Stimulated activated CD4-positive, alpha-beta T cell treated with anti-CD3 and anti-CD28 coated beads, Interleukin-12 subunit alpha, Interleukin-12 subunit beta, amount 100 ng/mL, for 24 hours (primary cell): ENCODE results near the gene ADAM19.

Source experiments
- DNase-seq, 2 experiments: peaks; one replicate each; pipeline ENCODE4 v3.0.0-alpha.2; 2020; ENCODE audit warnings: low read depth in 2 of 2

ADAM19 gene

GRCh38 chr5:157542282-157543000, 33.1 kb downstream of the ADAM19 start:
- DNase-seq = no peak

- DNase-seq = no peak
Observed at GRCh38 chr5:157541447-157542118, 34.0 kb downstream of the ADAM19 start.

DNA sequence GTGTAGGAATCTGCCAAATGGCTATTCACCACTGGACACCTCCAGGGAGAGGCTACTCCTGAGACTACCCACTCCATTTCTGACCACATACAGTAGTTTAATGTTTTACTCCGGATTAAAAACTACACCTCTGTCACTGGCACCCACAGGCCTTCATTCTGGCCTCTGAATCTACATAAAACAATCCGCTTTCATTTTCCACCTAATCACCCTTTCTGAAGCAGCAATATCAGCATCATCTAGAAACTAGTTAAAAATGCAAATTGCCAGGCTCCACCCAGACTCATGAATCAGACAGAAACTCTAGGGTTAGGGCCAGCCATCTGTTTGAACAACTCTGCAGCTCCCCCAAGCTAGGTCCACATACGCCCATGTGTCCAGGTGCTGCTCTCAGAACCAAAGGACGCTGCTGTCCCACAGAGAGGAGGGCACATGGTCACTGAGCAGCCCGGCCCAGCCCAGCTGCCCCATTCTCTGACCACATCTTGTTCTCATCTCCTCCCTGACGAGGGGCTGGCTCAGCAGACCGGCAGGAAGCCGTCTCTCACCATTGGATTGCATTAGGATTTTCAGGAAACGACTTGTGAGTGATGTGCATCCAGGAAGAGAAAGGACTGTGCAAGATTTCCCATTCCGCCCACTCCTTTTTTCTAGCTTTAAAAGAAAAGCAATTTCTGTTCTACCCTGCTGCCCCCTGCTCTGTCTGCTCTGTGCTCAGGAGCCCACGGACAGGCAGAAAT, 34.7 kb downstream of the ADAM19 start:
- peak in 1 of 2 experiments; percentile 41 for DNase-seq

GRCh38 chr5:157540124-157540523, 35.5 kb downstream of the ADAM19 start:
- no peak for DNase-seq

DNA sequence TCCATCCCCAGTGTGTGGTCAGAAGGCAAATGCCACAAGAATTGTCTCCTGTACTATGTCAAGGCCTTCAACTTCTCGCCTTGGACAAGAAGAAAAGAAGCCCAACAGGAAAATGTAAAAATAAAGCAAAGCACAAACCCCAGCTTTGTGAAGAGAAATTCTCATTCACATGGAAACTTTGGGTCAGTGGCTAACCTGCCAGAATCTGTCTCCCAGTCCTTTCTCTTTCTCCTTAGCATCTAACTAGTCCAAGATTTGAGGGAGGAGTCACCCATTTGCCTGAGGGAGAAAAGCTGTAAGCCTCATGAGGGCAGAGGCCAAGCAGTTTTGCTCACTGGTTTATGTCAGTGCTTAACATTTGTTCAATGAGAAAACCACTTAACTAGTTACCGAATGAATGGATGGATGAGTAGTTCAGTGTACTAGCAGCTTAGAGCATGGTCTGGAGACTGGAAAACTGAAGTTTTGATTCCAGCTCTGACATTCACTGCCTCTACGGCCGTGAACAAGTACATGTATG, 36.0 kb downstream of the ADAM19 start:
- DNase-seq = no peak

DNA sequence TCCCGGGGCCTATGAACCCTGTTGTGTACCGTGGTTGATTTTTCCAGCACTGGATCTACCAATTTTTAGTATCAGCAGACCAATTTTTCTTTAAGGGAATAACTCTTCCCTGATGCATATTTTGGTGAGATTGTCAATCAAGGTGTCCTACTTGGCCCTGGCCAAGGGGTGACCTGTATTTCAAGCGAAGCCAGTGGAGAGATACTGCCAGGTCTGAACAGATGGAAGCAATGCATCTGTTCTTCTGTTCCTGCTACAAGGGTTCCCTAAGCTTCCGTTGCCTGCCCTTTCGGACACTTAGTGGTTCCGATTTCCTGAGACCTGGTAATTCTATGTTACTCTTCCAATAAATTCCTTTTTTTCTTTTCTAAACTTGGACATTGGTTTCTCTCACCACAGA, 37.3 kb downstream of the ADAM19 start:
- no peak for DNase-seq

DNA sequence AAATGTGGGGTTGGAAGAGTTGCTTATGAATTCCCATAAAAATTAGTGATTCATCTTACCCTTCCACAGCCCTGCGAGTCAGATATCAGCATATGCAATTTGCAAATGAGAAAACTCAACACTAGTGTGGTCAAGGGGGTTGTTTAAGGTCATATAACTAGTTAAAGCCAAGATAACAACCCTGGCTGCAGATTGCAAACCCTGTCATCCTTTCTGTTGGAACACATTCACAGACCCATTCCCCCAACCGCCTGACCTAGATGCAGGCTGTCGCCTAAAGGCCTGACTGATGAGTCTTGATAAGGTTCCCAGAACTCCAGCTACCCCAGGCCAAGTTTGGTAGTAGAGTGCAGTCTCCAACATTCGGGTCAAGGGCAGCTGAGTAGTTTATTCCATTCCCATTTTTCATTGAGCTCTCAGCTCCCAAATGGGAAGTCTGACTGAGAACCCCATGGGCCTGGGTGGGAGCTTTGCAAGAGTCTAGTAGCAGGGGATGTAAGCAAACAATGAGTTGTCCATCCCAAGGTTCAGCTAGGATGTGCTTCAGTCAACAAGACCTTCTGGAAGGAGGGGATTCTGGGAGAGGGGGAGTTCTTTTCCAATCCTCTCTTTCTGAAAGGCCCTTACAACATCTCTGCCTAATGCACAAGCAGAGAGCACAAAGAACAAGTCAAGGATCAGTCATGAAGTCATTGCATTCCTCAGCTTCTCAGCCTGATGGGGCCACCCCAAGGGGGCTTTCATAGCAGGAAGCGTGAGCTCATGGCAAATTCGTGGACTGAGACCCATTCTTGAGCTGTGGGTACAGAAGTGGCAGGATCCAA, 40.3 kb downstream of the ADAM19 start:
- no peak for DNase-seq

DNA sequence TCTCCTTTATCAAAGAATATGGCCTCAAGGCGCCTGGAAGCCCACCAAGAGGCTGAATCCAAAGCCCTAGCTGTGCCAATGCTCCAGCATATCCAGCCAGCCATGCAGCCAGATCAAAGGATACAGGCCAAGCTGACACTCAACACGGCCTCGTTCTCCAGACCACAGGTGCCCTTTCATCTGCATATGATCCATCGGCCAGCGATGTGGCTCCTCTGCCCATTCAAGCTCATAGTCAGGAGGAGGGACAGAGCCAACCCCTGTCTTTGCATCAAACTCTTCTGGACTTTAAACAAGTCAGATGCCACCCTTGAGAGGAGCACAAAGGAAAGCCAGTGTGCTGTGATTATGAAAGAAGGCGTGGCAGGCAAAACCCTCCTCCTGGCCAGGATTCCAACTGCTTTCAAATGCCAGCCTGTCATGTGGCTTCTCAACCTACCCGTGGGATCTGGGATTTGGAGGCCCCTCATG, 42.5 kb downstream of the ADAM19 start:
- DNase-seq = no peak

DNA sequence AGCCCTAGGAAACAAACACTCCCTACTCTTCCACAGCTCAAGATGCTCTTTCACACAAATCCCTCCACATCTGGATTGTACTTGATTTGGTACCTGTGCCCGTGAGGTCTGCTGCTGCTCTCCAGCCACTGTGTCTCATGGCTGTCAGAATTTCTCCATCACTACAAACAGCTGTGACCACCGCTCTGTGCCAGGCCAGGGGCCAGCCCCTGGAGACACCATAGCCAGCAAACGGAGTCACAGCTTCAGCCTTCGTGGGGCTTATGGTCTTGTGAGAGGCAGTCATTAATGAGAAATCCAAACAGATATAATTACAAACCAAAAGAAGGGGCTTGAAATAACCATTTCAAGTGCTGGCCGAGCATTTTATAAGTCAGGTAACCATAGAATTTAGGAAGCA, 43.6 kb downstream of the ADAM19 start:
- no peak for DNase-seq

- DNase-seq = no peak
Observed at GRCh38 chr5:157530226-157530972, 45.2 kb downstream of the ADAM19 start.

GRCh38 chr5:157529002-157529401, 46.6 kb downstream of the ADAM19 start:
- DNase-seq = no peak

- DNase-seq = no peak
Observed at GRCh38 chr5:157528036-157528632, 47.4 kb downstream of the ADAM19 start.

GRCh38 chr5:157524887-157525286, 50.7 kb downstream of the ADAM19 start:
- no peak for DNase-seq

- no peak for DNase-seq
Observed at GRCh38 chr5:157523976-157524375, 51.6 kb downstream of the ADAM19 start.

DNA sequence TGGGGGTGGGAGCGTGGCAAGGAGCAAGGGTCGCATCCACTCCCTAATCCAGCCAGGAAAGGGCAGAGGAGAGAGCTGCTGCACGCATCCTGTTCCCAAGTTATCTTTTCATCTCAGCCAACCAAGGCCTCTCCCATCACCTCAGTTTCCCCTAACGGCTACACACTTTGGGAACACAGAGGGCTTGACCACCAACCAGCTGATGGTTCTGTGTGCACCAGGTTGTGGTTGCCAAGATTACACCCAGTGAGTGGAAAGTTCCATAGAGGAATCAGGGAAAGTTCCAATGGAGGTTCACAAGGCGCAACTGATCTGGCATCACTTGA, 53.9 kb downstream of the ADAM19 start:
- DNase-seq = no peak

DNA sequence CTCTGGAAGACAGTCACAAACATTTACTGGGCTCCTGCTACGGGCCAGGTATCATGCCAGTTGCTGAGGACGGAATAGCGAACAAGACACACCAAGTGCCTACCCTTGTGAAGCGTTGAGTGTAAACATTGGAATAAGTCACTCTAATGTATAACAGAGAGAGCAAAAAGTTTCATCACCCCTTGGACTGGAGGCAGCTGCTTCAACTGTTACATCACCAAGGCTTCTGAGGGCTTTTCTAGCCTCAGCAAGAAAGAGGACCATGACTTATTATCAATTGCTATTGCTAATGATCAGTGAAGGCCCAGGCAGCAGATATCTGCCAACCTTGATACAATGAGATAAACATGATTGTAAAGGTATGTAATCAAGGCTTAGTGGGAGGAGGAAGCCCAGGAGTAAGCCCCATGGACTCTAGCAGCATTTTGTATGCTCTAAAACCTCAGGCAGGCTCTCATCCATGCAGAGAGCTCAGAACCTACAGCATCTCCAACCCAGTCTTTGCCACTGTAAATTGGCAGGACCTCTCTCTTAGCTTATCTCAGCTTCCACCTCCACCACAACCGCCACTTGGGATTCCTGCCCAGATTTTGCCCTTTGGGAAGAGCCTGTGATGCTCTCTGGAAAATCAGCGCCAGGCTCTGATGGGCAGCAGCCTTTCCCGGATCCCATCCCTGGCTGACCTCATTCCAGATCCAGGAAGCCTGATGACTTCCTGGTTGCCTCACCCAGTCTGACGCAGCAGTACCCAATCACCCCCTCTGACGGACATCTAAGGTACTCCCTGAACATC, 54.5 kb downstream of the ADAM19 start:
- no peak for DNase-seq

DNA sequence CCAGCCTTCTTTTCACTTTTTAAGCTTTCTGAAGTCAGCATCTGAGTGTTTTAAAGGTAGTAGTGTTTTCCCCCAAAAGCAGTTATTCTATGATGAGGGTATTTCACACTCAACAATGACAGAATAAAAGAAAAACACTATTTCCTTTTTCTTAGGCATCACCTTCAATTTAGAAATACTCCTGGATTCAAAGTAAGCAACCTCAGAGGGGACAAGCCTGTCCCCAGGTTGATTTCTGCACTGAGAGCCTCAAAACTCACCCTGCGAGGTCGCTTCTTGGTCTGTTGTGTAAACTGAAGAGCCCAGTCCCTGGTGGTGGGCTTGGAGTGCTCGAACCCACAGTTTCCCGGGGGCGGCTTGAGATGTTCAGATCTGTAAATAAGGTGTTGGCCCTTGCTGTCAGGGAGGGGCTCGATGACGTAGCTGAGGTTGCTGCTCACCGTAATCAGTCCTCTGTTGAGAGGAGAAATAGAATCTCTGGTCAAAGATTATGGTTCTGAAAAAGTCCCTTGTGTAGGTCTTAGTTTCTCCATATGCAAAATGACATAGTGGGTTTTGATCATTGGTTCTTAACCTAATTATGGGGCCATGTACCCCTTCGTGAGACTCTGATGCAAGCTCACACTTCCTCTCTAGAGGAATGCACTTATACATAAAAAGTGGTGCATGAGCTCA, 55.9 kb downstream of the ADAM19 start:
- DNase-seq = no peak

- DNase-seq = no peak
Observed at GRCh38 chr5:157518963-157519362, 56.6 kb downstream of the ADAM19 start.

GRCh38 chr5:157516626-157517325, 58.8 kb downstream of the ADAM19 start:
- no peak for DNase-seq
